RCC 7860 (cell line): ENCODE measurements around the gene FCHO2.
"Not testable (repeated sequence)": the region's sequence is repeated elsewhere in the genome, so short reads cannot be mapped to it uniquely, and the experiment has no call there.

Experiments used
- DNase-seq: peaks from one replicate; pipeline ENCODE4 v3.0.0-alpha.2; 2015; ENCODE audit warnings: low spot score
- FAIRE-seq: peaks from 2 replicates; lab custom pipeline; 2012; peaks lifted over from hg19 to GRCh38; lab: Jason Lieb, UNC

The FCHO2 gene

GRCh38 chr5:72955143-72955767 lies 586 bp upstream of the FCHO2 start:
- DNase-seq: no peak
- no peak for FAIRE-seq

- DNase-seq (peak; percentile 6), FAIRE-seq (no peak)
These were observed 691 bp downstream of the FCHO2 start for GRCh38 chr5:72956324-72957140.

GRCh38 chr5:72957337-72957736 lies 1.5 kb downstream of the FCHO2 start:
- DNase-seq: no peak
- no peak for FAIRE-seq

GRCh38 chr5:72959257-72959656 lies 3.4 kb downstream of the FCHO2 start:
- FAIRE-seq: no peak
- DNase-seq: no peak

GRCh38 chr5:72974481-72974880 lies 18.6 kb downstream of the FCHO2 start:
- DNase-seq, FAIRE-seq: not testable (repeated sequence)

- FAIRE-seq, DNase-seq: not testable (repeated sequence)
These were observed 21.0 kb downstream of the FCHO2 start for GRCh38 chr5:72976810-72977209.

GRCh38 chr5:72985719-72986118 lies 29.9 kb downstream of the FCHO2 start:
- DNase-seq: no peak
- no peak for FAIRE-seq

GRCh38 chr5:72988769-72989168 lies 32.9 kb downstream of the FCHO2 start:
- FAIRE-seq (no peak), DNase-seq (peak; percentile 4)

- FAIRE-seq (peak; percentile 18), DNase-seq (no peak)
These were observed 35.6 kb downstream of the FCHO2 start for GRCh38 chr5:72991394-72991793.

- no peak for FAIRE-seq
- DNase-seq: no peak
These were observed 38.7 kb downstream of the FCHO2 start for GRCh38 chr5:72994578-72994977.

GRCh38 chr5:72996632-72997031 lies 40.8 kb downstream of the FCHO2 start:
- FAIRE-seq (no peak), DNase-seq (no peak)

- DNase-seq: no peak
- FAIRE-seq: no peak
These were observed 44.1 kb downstream of the FCHO2 start for GRCh38 chr5:72999916-73000315.

- DNase-seq: no peak
- FAIRE-seq: no peak
These were observed 50.0 kb downstream of the FCHO2 start for GRCh38 chr5:73005886-73006285.

GRCh38 chr5:73007051-73007450 lies 51.2 kb downstream of the FCHO2 start:
- no peak for FAIRE-seq
- no peak for DNase-seq

- no peak for DNase-seq
- no peak for FAIRE-seq
These were observed 53.0 kb downstream of the FCHO2 start for GRCh38 chr5:73008831-73009230.

GRCh38 chr5:73011612-73012011 lies 55.8 kb downstream of the FCHO2 start:
- not testable (repeated sequence) for DNase-seq, FAIRE-seq

- no peak for DNase-seq
- no peak for FAIRE-seq
These were observed 63.1 kb downstream of the FCHO2 start for GRCh38 chr5:73018892-73019291.

GRCh38 chr5:73019766-73020165 lies 63.9 kb downstream of the FCHO2 start:
- DNase-seq: no peak
- no peak for FAIRE-seq

GRCh38 chr5:73022471-73023169 lies 66.8 kb downstream of the FCHO2 start:
- DNase-seq (no peak), FAIRE-seq (no peak)

GRCh38 chr5:73024946-73025544 lies 69.2 kb downstream of the FCHO2 start:
- not testable (repeated sequence) for FAIRE-seq, DNase-seq

- DNase-seq (no peak), FAIRE-seq (no peak)
These were observed 71.5 kb downstream of the FCHO2 start for GRCh38 chr5:73027361-73027760.
